Tibial artery (tissue), 4 donors: ENCODE measurements around the gene ENTR1.

Experiments used
- DNase-seq, 2 donors: peaks; one replicate each; pipeline ENCODE4 v3.0.0-alpha.2; 2019
- H3K27ac ChIP-seq, 2 donors: fragments of 200-600 bp; sonication (generic) in 1 of 2; 1 replicate in 1 of 2; 2 replicates in 1 of 2; pipeline ENCODE4 v1.5.1; 2018 to 2019; ENCODE audit warnings: mild to moderate bottlenecking in 1 of 2
- H3K27me3 ChIP-seq, 2 donors: fragments of 200-600 bp; sonication (generic) in 1 of 2; one replicate each; pipeline versions ENCODE4 v1.5.1 to v1.6.0; 2016 to 2019
- H3K36me3 ChIP-seq, 3 donors: fragments of 200-600 bp; sonication (generic) in 2 of 3; one replicate each; pipeline ENCODE4 v1.5.1; 2016 to 2019; ENCODE audit warnings: mild to moderate bottlenecking in 2 of 3
- H3K4me1 ChIP-seq, 4 donors: fragments of 200-600 bp; sonication (generic) in 2 of 4; 1 replicate in 3 of 4; 2 replicates in 1 of 4; pipeline ENCODE4 v1.5.1; 2016 to 2019
- H3K4me3 ChIP-seq, 2 donors: fragments of 200-600 bp; sonication (generic) in 1 of 2; 1 replicate in 1 of 2; 2 replicates in 1 of 2; pipeline ENCODE4 v1.5.1; 2018 to 2019; ENCODE audit warnings: mild to moderate bottlenecking in 2 of 2
- H3K9me3 ChIP-seq, 3 donors: fragments of 200-600 bp; sonication (generic) in 1 of 3; one replicate each; pipeline ENCODE4 v1.5.1; 2016 to 2019
- intact Hi-C: fragments of 100-400 bp; cut with DNase I; formaldehyde crosslinking; loops from one replicate; pipeline ENCODE4 v1.15.0; 2023; ENCODE audit warnings: low total_unique reads
- TF ChIP-seq, protein P1 (sequence below), 2 experiments: fragments of 200-600 bp in 1 of 2; fragments of 450-650 bp in 1 of 2; IDR thresholded peaks; one replicate each; pipeline ENCODE4 v1.5.1; 2017 to 2019; ENCODE audit warnings: antibody characterized with exemption in 2 of 2, mild to moderate bottlenecking in 1 of 2, moderate library complexity in 1 of 2

ENTR1 gene

DNA sequence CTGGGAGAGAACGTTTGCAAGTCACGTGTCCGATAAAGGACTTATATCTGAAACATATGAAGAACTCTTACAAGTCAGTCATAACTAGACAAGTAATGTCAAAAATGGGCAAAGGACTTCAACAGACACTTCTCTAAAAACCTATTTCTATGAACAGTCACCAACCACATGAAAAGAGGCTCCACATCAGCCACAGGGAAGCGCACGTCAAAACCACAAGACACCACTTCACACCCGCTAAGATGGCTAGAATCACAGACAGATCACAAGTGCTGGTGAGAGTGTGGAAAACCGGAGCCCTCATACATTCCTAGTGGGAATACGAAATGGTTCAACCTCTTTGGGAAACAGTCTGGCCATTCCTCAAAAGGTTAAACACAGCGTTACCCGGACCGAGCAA lies 25.4 kb downstream of the ENTR1 start:
- Histone ChIP-seq H3K9me3 (no peaks in the 10 kb centered on the region), H3K27me3 (no peaks in the 10 kb centered on the region), H3K4me1 (no peaks in the 10 kb centered on the region), H3K36me3 (peaks cover 47 to 100% (median 91%) of the 10 kb centered on the region in 3 donors), H3K4me3 (no peak overlapping the region), H3K27ac (no peak overlapping the region)
- intact Hi-C loops = no loop called here
- DNase-seq = no peak
- TF ChIP-seq, protein P1, sequence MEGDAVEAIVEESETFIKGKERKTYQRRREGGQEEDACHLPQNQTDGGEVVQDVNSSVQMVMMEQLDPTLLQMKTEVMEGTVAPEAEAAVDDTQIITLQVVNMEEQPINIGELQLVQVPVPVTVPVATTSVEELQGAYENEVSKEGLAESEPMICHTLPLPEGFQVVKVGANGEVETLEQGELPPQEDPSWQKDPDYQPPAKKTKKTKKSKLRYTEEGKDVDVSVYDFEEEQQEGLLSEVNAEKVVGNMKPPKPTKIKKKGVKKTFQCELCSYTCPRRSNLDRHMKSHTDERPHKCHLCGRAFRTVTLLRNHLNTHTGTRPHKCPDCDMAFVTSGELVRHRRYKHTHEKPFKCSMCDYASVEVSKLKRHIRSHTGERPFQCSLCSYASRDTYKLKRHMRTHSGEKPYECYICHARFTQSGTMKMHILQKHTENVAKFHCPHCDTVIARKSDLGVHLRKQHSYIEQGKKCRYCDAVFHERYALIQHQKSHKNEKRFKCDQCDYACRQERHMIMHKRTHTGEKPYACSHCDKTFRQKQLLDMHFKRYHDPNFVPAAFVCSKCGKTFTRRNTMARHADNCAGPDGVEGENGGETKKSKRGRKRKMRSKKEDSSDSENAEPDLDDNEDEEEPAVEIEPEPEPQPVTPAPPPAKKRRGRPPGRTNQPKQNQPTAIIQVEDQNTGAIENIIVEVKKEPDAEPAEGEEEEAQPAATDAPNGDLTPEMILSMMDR (IDR thresholded peaks at IDR 0.05) = no peak

DNA sequence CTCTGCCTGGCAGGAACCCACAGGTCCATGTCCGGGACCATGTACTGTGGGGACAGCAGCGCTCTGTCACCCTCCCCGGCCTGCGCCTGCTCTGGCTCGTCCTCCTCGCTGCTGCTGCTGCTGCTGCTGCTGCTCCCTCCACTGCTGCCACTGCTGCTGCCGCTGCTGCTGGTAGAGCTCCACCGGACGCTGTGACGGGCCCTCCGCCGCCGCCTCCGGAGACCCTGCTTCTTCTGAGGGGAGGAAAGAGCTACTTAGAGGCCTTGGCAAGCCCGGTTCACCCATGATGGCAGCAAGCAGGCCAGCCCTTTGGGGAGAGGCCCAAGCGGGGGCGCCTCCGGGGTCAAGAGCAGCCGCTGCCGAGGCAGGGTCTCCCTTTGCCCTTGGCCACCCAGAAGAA lies 27.0 kb downstream of the ENTR1 start:
- Histone ChIP-seq H3K9me3 (no peaks in the 10 kb centered on the region), H3K27ac (no peak overlapping the region), H3K4me3 (no peak overlapping the region), H3K27me3 (no peaks in the 10 kb centered on the region), H3K4me1 (no peaks in the 10 kb centered on the region), H3K36me3 (peaks cover 41 to 100% (median 91%) of the 10 kb centered on the region in 3 donors)
- TF ChIP-seq, protein P1 (IDR thresholded peaks at IDR 0.05) = no peak
- intact Hi-C loops = loop anchor here (5.0 kb wide), 1 partner anchor 1009 kb away; no protein-coding TSS in a partner anchor
- no peak for DNase-seq

DNA sequence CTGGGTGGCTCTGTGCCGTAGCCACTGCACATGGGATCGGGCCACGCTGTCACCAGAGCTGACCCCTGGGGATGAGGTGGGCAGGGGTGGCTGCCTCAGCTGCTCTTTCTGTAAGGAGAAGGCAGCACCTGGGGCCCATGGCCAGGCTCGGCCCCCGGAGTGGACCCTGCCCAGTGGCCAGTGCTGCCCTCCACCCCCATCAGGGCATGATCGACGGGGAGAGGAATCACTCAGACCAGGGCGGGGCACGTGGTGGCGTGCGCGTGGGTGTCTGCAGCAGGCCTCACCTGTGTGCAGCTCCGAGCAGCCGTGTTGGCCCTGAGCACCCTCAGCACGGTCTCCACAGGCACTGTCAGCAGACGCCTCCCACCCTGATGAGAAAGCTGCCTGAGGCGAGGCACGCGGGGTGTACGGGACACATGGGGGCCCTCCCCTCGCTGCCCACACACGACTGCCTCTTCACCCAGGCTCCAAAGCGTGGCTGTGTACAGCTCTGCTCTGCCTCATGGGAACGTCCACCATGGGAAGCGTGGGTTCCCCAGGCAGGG lies 28.4 kb downstream of the ENTR1 start:
- no peak overlapping the region for H3K4me3 ChIP-seq
- H3K27me3 ChIP-seq = no peaks in the 10 kb centered on the region
- no peaks in the 10 kb centered on the region for H3K9me3 ChIP-seq
- no peak overlapping the region for H3K27ac ChIP-seq
- DNase-seq = no peak
- TF ChIP-seq, protein P1 (IDR thresholded peaks at IDR 0.05) = no peak
- H3K36me3 ChIP-seq = peaks cover 27 to 93% (median 80%) of the 10 kb centered on the region in 3 donors
- no peaks in the 10 kb centered on the region for H3K4me1 ChIP-seq
- intact Hi-C loops = loop anchor here (5.0 kb wide), 1 partner anchor 1010 kb away; no protein-coding TSS in a partner anchor

DNA sequence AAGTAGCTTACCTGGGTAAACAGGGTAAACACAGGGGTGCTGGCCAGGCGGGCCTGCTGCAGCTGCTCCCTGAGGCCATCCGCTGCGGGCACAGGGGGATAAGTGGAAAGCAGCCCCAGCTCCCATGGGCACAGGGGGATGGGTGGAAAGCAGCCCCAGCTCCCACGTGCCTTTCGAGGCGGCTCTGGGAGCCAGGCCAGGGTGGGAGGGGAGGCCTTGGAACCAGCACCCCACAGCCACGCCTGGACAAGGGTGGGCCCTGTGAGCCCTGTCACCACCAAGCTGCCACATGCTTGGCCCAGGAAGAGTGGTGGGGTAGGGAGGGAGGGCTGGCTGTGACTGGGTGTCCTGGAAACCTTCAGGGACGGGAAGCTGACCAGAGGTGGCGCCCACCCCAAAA lies 29.1 kb downstream of the ENTR1 start:
- no peak overlapping the region for H3K27ac ChIP-seq
- intact Hi-C loops = loop anchor here (5.0 kb wide), 1 partner anchor 1011 kb away; no protein-coding TSS in a partner anchor
- no peaks in the 10 kb centered on the region for H3K9me3 ChIP-seq
- peaks cover 23 to 86% (median 73%) of the 10 kb centered on the region in 3 donors for H3K36me3 ChIP-seq
- H3K27me3 ChIP-seq = no peaks in the 10 kb centered on the region
- no peak overlapping the region for H3K4me3 ChIP-seq
- no peaks in the 10 kb centered on the region for H3K4me1 ChIP-seq
- TF ChIP-seq, protein P1 (IDR thresholded peaks at IDR 0.05) = no peak
- DNase-seq = no peak

DNA sequence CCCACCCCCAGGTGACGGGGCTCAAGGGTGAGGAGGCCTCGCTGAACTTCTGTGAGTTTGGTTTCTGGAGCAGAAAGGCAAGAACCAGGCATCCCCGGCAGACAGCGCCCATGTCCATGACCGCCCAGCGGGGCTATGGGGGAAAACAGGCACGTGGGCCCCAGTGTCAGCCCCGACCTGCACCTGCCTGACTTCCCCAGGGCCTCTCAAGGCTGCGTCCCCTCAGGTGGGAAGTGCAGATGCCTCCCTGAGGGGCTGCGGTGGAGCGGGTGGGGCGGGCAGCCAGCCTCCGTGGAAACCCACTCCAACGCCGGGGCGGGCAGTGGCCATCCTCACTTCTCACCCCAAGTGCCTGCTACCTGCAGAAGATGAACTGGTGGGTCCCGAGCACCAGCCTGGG lies 30.0 kb downstream of the ENTR1 start:
- H3K4me3 ChIP-seq = no peak overlapping the region
- no peak overlapping the region for H3K27ac ChIP-seq
- H3K27me3 ChIP-seq = no peaks in the 10 kb centered on the region
- peaks cover 23 to 84% (median 63%) of the 10 kb centered on the region in 3 donors for H3K36me3 ChIP-seq
- no peak for DNase-seq
- TF ChIP-seq, protein P1 (IDR thresholded peaks at IDR 0.05) = no peak
- H3K4me1 ChIP-seq = no peaks in the 10 kb centered on the region
- no peaks in the 10 kb centered on the region for H3K9me3 ChIP-seq
- intact Hi-C loops = loop anchor here (5.0 kb wide), 1 partner anchor 1012 kb away; no protein-coding TSS in a partner anchor
